ENCODE data around the gene AXIN1.

Gene AXIN1

GRCh38 chr16:311725-312124, 40.8 kb downstream of the AXIN1 start:
- Histone ChIP-seq H3K9me3 (ENCODE audit: severe bottlenecking) (no peaks in the 10 kb centered on the region), H3K36me3 (peaks cover 51% of the 10 kb centered on the region), H3K4me3 (ENCODE audit: low read depth, low read length) (no peak overlapping the region), H3K27me3 (ENCODE audit: insufficient read depth, low read depth, severe bottlenecking) (no peaks in the 10 kb centered on the region), H3K27ac (no peak overlapping the region)
- no peak for DNase-seq
- TF ChIP-seq CTCF (IDR thresholded peaks at IDR 0.05; ENCODE audit: low read depth, low read length), result no peak

- H3K27me3 ChIP-seq (ENCODE audit: insufficient read depth, low read depth, severe bottlenecking), result no peaks in the 10 kb centered on the region
- no peak overlapping the region for H3K27ac ChIP-seq
- no peaks in the 10 kb centered on the region for H3K9me3 ChIP-seq (ENCODE audit: severe bottlenecking)
- no peak overlapping the region for H3K4me3 ChIP-seq (ENCODE audit: low read depth, low read length)
- no peak for TF ChIP-seq CTCF (IDR thresholded peaks at IDR 0.05; ENCODE audit: low read depth, low read length)
- peaks cover 55% of the 10 kb centered on the region for H3K36me3 ChIP-seq
- no peak for DNase-seq
These were observed 43.0 kb downstream of the AXIN1 start for GRCh38 chr16:309476-309875.

- TF ChIP-seq CTCF (IDR thresholded peaks at IDR 0.05; ENCODE audit: low read depth, low read length), result no peak
- no peak overlapping the region for H3K27ac ChIP-seq
These were observed 44.7 kb downstream of the AXIN1 start for GRCh38 chr16:307691-308312.

GRCh38 chr16:306911-307370, 45.6 kb downstream of the AXIN1 start:
- Histone ChIP-seq H3K4me3 (ENCODE audit: low read depth, low read length) (no peak overlapping the region), H3K36me3 (peaks cover 47% of the 10 kb centered on the region), H3K27ac (no peak overlapping the region), H3K27me3 (ENCODE audit: insufficient read depth, low read depth, severe bottlenecking) (no peaks in the 10 kb centered on the region), H3K9me3 (ENCODE audit: severe bottlenecking) (no peaks in the 10 kb centered on the region)
- no peak for TF ChIP-seq CTCF (IDR thresholded peaks at IDR 0.05; ENCODE audit: low read depth, low read length)
- DNase-seq, result no peak

More at GRCh38 chr16:307691-308312, 44.7 kb downstream of the AXIN1 start:
- Histone ChIP-seq H3K4me3 (ENCODE audit: low read depth, low read length) (no peak overlapping the region), H3K9me3 (ENCODE audit: severe bottlenecking) (no peaks in the 10 kb centered on the region), H3K36me3 (peaks cover 52% of the 10 kb centered on the region), H3K27me3 (ENCODE audit: insufficient read depth, low read depth, severe bottlenecking) (no peaks in the 10 kb centered on the region)
- DNase-seq, result no peak

- peaks cover 41% of the 10 kb centered on the region for H3K36me3 ChIP-seq
- no peaks in the 10 kb centered on the region for H3K9me3 ChIP-seq (ENCODE audit: severe bottlenecking)
- no peak overlapping the region for H3K27ac ChIP-seq
- H3K4me3 ChIP-seq (ENCODE audit: low read depth, low read length), result no peak overlapping the region
- no peaks in the 10 kb centered on the region for H3K27me3 ChIP-seq (ENCODE audit: insufficient read depth, low read depth, severe bottlenecking)
- no peak for TF ChIP-seq CTCF (IDR thresholded peaks at IDR 0.05; ENCODE audit: low read depth, low read length)
- no peak for DNase-seq
These were observed 46.5 kb downstream of the AXIN1 start for GRCh38 chr16:305916-306626.
